Pericardium fibroblast (primary cell): ENCODE data around the gene KIF5C. TPM values are rescaled to one million over a fixed set of nuclear protein-coding genes. Genes with fewer than 3 reads are reported as not detected.

Experiments used
- total RNA-seq: library from RNA; depleted of rRNA; stranded (reverse); fragments of >200 nt; gene quantifications from 2 replicates; pipeline ENCODE4 v1.2.3, GENCODE V29; 2015

The KIF5C gene
- total RNA-seq: 0.34 TPM in 1 of 2 replicates, not detected in the other

GRCh38 chr2:148874868-148875341 is at the start of gene KIF5C:
TSS of gene KIF5C (plus strand) at chr2:148875227. CDS start at chr2:148875618, 391 bp downstream.

GRCh38 chr2:149038442-149039212 is 163.6 kb downstream of the KIF5C start, which contains the start of gene LYPD6B:
TSS of gene LYPD6B (plus strand) at chr2:149038699. CDS start at chr2:149130949, 92,250 bp downstream.

Other genes starting within 250 kb of the KIF5C start
- 10.8 and 13.9 TPM in 2 replicates for gene EPC2, start 230.5 kb upstream of the KIF5C start, total RNA-seq
- 0.47 TPM in 1 of 2 replicates, not detected in the other for gene LYPD6B, start 163.5 kb downstream of the KIF5C start, total RNA-seq